ENCODE measurements around the gene POTEM. TPM values are rescaled to one million over a fixed set of nuclear protein-coding genes. Genes with fewer than 3 reads are reported as not detected.
A peak's percentile ranks its signal among the peaks of the same experiment; 100 is the strongest.
"Not testable (repeated sequence)": the region's sequence is repeated elsewhere in the genome, so short reads cannot be mapped to it uniquely, and the experiment has no call there.

Gene POTEM
- total and polyA plus RNA-seq, 2 of the 13 experiments (the other 11 are each of a cell fraction or from before 2014, with no cell fraction given), result not detected

DNA sequence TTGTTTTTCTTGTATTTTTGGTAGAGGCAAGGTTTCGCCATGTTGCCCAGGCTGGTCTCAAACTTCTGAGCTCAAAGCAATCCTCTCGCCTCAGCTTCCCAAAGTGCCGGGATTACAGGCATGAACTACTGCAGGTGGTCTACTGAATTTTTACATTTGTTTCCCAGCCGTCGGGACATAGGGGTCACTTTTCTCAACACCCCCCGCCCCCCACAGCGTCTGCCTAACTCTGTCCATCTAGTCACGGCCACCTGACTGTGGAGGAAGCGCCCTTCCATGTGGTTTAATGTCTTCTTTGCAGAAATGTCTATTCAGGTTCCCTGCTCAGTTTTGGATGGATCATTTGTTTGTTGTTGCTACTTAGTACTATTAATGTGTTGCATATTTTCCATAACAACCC is 14.1 kb upstream of the POTEM start:
- FAIRE-seq, POLR2A ChIA-PET: not testable (repeated sequence)
- WGBS (ENCODE audit: low lambda C conversion rate), result 12% methylated on average over 9 of the region's 9 CpGs

GRCh38 chr14:18955816-18956215 is 11.4 kb upstream of the POTEM start:
- ATAC-seq, result peak; percentile 92
- POLR2A ChIA-PET; H2AFZ ChIP-seq (ENCODE audit: low read length); in situ Hi-C loops (cut with HindIII; ENCODE audit: extremely low pct_ligation_motif_present, low pct_unique_long_range_greater_than_20kb); BruUV-seq (replicated peaks); DNase-seq (ENCODE audit: low spot score); H3K27me3 ChIP-seq (ENCODE audit: control insufficient read depth in 1 of 2, insufficient read depth in 2 of 2, low read length in 2 of 2); H4K20me1 ChIP-seq (ENCODE audit: insufficient read depth, low read length); H3K9ac ChIP-seq (ENCODE audit: insufficient read depth, low read depth, low read length); H3K27ac ChIP-seq (ENCODE audit: extremely low read length, insufficient read depth, low read length); H3K9me3 ChIP-seq (ENCODE audit: low read length); H3K36me3 ChIP-seq (replicated peaks in 1 of 2; ENCODE audit: control insufficient read depth in 1 of 2, insufficient read depth in 2 of 2, low read length in 2 of 2); H3K4me3 ChIP-seq (replicated peaks in 1 of 3; ENCODE audit: insufficient read depth in 1 of 3, low read depth in 2 of 3, low read length in 3 of 3); FAIRE-seq; H3K79me2 ChIP-seq (ENCODE audit: insufficient read depth, low read length); H3K4me2 ChIP-seq (ENCODE audit: low read depth, low read length); H3K4me1 ChIP-seq (ENCODE audit: insufficient read depth, low read length); CTCF ChIA-PET (ENCODE audit: low intra/inter-chr PET ratio, low total read pairs); intact Hi-C loops (cut with micrococcal nuclease; ENCODE audit: unreplicated experiment): not testable (repeated sequence)
- TF ChIP-seq HNF4A (CRISPR knock-in tag; IDR thresholded peaks at IDR 0.05), result peak; percentile 48
- 1% methylated on average over 4 of the region's 6 CpGs for WGBS (ENCODE audit: low lambda C conversion rate)

More for the DNA sequence above, 14.1 kb upstream of the POTEM start:
- H3K4me3 ChIP-seq (replicated peaks in 1 of 3; ENCODE audit: insufficient read depth in 1 of 3, low read depth in 2 of 3, low read length in 3 of 3); ATAC-seq; H3K9me3 ChIP-seq (ENCODE audit: low read length); H4K20me1 ChIP-seq (ENCODE audit: insufficient read depth, low read length); H3K27ac ChIP-seq (ENCODE audit: extremely low read length, insufficient read depth, low read length); DNase-seq (ENCODE audit: low spot score); BruUV-seq (replicated peaks); H3K9ac ChIP-seq (ENCODE audit: insufficient read depth, low read depth, low read length); H3K79me2 ChIP-seq (ENCODE audit: insufficient read depth, low read length); in situ Hi-C loops (cut with HindIII; ENCODE audit: extremely low pct_ligation_motif_present, low pct_unique_long_range_greater_than_20kb); intact Hi-C loops (cut with micrococcal nuclease; ENCODE audit: unreplicated experiment); H3K36me3 ChIP-seq (replicated peaks in 1 of 2; ENCODE audit: control insufficient read depth in 1 of 2, insufficient read depth in 2 of 2, low read length in 2 of 2); H3K4me2 ChIP-seq (ENCODE audit: low read depth, low read length); H2AFZ ChIP-seq (ENCODE audit: low read length); H3K27me3 ChIP-seq (ENCODE audit: control insufficient read depth in 1 of 2, insufficient read depth in 2 of 2, low read length in 2 of 2); CTCF ChIA-PET (ENCODE audit: low intra/inter-chr PET ratio, low total read pairs); H3K4me1 ChIP-seq (ENCODE audit: insufficient read depth, low read length): not testable (repeated sequence)

DNA sequence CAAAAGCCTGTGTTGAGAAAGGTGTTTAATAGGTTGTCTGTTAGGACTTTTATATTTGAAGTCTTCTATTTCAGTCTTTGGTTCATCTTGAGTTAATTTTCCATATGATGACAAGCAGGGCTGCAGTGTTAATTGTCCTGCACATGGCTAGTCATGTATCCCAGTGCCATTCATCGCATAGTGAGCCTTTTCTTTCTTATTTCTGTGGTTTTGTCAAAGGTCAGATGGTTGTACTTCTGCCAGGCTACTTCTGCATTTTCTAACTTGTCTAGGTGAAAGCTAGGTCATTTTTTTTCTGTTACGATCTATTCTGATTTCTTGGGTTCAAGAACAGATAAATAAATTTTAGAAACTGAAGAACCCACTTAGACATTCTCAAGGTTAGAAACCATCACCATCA is 5.7 kb upstream of the POTEM start:
- intact Hi-C loops (cut with micrococcal nuclease; ENCODE audit: unreplicated experiment); POLR2A ChIA-PET; H2AFZ ChIP-seq (ENCODE audit: low read length); FAIRE-seq; H3K4me2 ChIP-seq (ENCODE audit: low read depth, low read length); H3K9ac ChIP-seq (ENCODE audit: insufficient read depth, low read depth, low read length); DNase-seq (ENCODE audit: low spot score); BruUV-seq (replicated peaks); H3K9me3 ChIP-seq (ENCODE audit: low read length); H3K27me3 ChIP-seq (ENCODE audit: control insufficient read depth in 1 of 2, insufficient read depth in 2 of 2, low read length in 2 of 2); in situ Hi-C loops (cut with HindIII; ENCODE audit: extremely low pct_ligation_motif_present, low pct_unique_long_range_greater_than_20kb); H4K20me1 ChIP-seq (ENCODE audit: insufficient read depth, low read length); H3K79me2 ChIP-seq (ENCODE audit: insufficient read depth, low read length); H3K27ac ChIP-seq (ENCODE audit: extremely low read length, insufficient read depth, low read length); CTCF ChIA-PET (ENCODE audit: low intra/inter-chr PET ratio, low total read pairs); H3K4me3 ChIP-seq (replicated peaks in 1 of 3; ENCODE audit: insufficient read depth in 1 of 3, low read depth in 2 of 3, low read length in 3 of 3); H3K4me1 ChIP-seq (ENCODE audit: insufficient read depth, low read length); H3K36me3 ChIP-seq (replicated peaks in 1 of 2; ENCODE audit: control insufficient read depth in 1 of 2, insufficient read depth in 2 of 2, low read length in 2 of 2); ATAC-seq: not testable (repeated sequence)
- 2% methylated on average over 1 of the region's 2 CpGs for WGBS (ENCODE audit: low lambda C conversion rate)

DNA sequence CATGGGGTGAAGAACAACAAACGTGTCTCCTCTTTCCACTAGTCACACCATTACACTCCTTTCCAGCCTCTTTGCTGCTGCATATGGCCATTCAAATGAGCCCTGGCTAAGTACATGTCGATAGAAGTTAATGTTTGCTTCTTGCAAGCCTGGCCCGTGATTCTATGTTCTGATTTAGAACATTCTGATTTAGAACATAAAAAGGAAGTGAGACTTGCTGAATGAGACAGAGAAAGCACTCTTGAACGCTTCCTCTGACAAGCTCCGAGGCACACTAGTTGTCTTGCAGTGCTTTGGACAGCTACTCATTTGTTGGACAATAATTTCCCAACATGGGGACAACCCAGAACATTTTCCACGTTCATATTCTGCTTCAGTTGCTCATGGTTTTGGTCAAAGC is 5.1 kb upstream of the POTEM start:
- H3K36me3 ChIP-seq (replicated peaks in 1 of 2; ENCODE audit: control insufficient read depth in 1 of 2, insufficient read depth in 2 of 2, low read length in 2 of 2); CTCF ChIA-PET (ENCODE audit: low intra/inter-chr PET ratio, low total read pairs); H3K4me3 ChIP-seq (replicated peaks in 1 of 3; ENCODE audit: insufficient read depth in 1 of 3, low read depth in 2 of 3, low read length in 3 of 3); intact Hi-C loops (cut with micrococcal nuclease; ENCODE audit: unreplicated experiment); BruUV-seq (replicated peaks); H3K27ac ChIP-seq (ENCODE audit: extremely low read length, insufficient read depth, low read length); H3K9me3 ChIP-seq (ENCODE audit: low read length); H3K4me1 ChIP-seq (ENCODE audit: insufficient read depth, low read length); H4K20me1 ChIP-seq (ENCODE audit: insufficient read depth, low read length); H2AFZ ChIP-seq (ENCODE audit: low read length); H3K4me2 ChIP-seq (ENCODE audit: low read depth, low read length); H3K9ac ChIP-seq (ENCODE audit: insufficient read depth, low read depth, low read length); H3K79me2 ChIP-seq (ENCODE audit: insufficient read depth, low read length); POLR2A ChIA-PET; DNase-seq (ENCODE audit: low spot score); in situ Hi-C loops (cut with HindIII; ENCODE audit: extremely low pct_ligation_motif_present, low pct_unique_long_range_greater_than_20kb); FAIRE-seq; ATAC-seq; H3K27me3 ChIP-seq (ENCODE audit: control insufficient read depth in 1 of 2, insufficient read depth in 2 of 2, low read length in 2 of 2): not testable (repeated sequence)
- no CpG with 5 or more reads among the region's 6 CpGs for WGBS (ENCODE audit: low lambda C conversion rate)
